Muscle of leg (tissue), 11 donors: Measurements from ENCODE around the gene LIX1. TPM values are rescaled to one million over a fixed set of nuclear protein-coding genes. Genes with fewer than 3 reads are reported as not detected.

Source experiments
- DNase-seq: peaks from one replicate; pipeline ENCODE4 v3.0.0; 2013
- H3K27ac ChIP-seq: one replicate; pipeline ENCODE4 v1.5.1; 2013; ENCODE audit warnings: mild to moderate bottlenecking, low read length, control low read depth
- H3K27me3 ChIP-seq: one replicate; pipeline ENCODE4 v1.6.1; 2013; ENCODE audit warnings: low read length; ENCODE audit not compliant: control insufficient read depth, insufficient read depth
- H3K36me3 ChIP-seq: one replicate; pipeline ENCODE4 v1.6.1; 2013; ENCODE audit warnings: low read length; ENCODE audit not compliant: control insufficient read depth, insufficient read depth
- H3K4me1 ChIP-seq: one replicate; pipeline ENCODE4 v1.6.1; 2013; ENCODE audit warnings: low read length; ENCODE audit not compliant: control insufficient read depth, insufficient read depth
- H3K4me3 ChIP-seq: one replicate; pipeline ENCODE4 v1.5.1; 2013; ENCODE audit warnings: low read length, control low read depth
- H3K9me3 ChIP-seq: replicated peaks from 2 replicates; pipeline ENCODE4 v1.6.1; 2013; ENCODE audit warnings: low read depth, low read length; ENCODE audit not compliant: control insufficient read depth
- WGBS: methylation state at CpG from one replicate; pipeline ENCODE4 v1.1.5; 2013; ENCODE audit warnings: missing lambda C conversion rate; ENCODE audit not compliant: insufficient coverage; 5-methylcytosine and 5-hydroxymethylcytosine counted together
- polyA plus RNA-seq, 8 donors: library from polyadenylated mRNA; unstranded; fragments of 120-200 nt; gene quantifications; one replicate each; pipeline versions ENCODE4 v1.2.1 to v1.2.3, GENCODE V29; 2013; ENCODE audit warnings: inconsistent platforms in 1 of 8, low replicate concordance in 1 of 8; ENCODE audit not compliant: insufficient read length in 8 of 8, insufficient read depth in 1 of 8
- total RNA-seq: library from RNA; stranded (reverse); fragments of 120-200 nt; gene quantifications from one replicate; pipeline ENCODE4 v1.2.4, GENCODE V29; 2013

LIX1 gene
- total and polyA plus RNA-seq, 9 donors, result 5.1 to 9.5 (median 6.7) TPM

- H3K4me3 ChIP-seq, result no peak overlapping the region
- H3K9me3 ChIP-seq, result no peaks in the 10 kb centered on the region
- no peaks in the 10 kb centered on the region for H3K36me3 ChIP-seq
- H3K4me1 ChIP-seq, result peaks cover 2% of the 10 kb centered on the region
- DNase-seq, result no peak
- no peaks in the 10 kb centered on the region for H3K27me3 ChIP-seq
- no peak overlapping the region for H3K27ac ChIP-seq
These were observed 45.6 kb downstream of the LIX1 start for GRCh38 chr5:97096846-97097245.

DNA sequence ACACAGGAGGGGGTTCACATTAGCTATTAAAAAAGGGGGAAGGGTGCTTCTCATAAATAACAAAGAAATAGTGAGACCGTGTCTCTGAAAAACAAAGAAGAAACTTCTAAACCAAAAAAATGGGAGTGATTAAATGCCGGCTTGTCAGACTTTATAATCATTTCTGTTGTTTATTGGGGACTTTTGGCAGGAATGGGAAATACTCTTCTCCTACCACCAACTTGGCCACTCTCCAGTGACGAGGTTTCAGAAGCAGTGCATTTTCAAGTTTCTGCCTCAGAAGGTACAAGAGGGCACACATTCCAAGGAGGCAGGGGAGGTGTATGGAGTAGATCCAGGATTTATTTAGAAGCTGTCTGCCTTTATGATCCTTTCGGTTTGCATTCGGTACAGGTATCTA is 46.2 kb downstream of the LIX1 start:
- Histone ChIP-seq H3K36me3 (no peaks in the 10 kb centered on the region), H3K9me3 (no peaks in the 10 kb centered on the region), H3K27ac (no peak overlapping the region), H3K4me3 (no peak overlapping the region), H3K27me3 (no peaks in the 10 kb centered on the region), H3K4me1 (peaks cover 2% of the 10 kb centered on the region)
- no peak for DNase-seq
- WGBS, result no CpG with 5 or more reads among the region's 5 CpGs

DNA sequence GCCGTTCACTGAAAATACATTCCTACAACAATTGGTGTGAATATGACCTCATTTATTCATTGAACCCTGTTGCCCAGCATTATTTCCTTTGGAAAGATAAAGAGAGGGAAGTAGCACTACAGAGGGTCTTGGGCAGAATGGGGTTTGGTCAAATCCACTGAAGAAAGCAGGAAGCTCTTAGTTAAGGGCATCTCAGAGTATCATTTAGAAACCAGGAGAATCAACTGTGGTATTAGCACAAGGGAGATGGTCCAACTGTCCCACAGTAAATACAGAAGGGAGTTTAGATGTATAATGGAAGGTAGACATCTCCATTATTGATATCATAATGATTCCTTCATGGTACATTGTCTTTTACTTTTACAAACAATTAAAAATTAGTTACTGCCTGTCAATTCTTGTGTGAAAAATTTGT is 47.1 kb downstream of the LIX1 start:
- no peaks in the 10 kb centered on the region for H3K27me3 ChIP-seq
- WGBS, result no CpG with 5 or more reads among the region's 1 CpG

DNA sequence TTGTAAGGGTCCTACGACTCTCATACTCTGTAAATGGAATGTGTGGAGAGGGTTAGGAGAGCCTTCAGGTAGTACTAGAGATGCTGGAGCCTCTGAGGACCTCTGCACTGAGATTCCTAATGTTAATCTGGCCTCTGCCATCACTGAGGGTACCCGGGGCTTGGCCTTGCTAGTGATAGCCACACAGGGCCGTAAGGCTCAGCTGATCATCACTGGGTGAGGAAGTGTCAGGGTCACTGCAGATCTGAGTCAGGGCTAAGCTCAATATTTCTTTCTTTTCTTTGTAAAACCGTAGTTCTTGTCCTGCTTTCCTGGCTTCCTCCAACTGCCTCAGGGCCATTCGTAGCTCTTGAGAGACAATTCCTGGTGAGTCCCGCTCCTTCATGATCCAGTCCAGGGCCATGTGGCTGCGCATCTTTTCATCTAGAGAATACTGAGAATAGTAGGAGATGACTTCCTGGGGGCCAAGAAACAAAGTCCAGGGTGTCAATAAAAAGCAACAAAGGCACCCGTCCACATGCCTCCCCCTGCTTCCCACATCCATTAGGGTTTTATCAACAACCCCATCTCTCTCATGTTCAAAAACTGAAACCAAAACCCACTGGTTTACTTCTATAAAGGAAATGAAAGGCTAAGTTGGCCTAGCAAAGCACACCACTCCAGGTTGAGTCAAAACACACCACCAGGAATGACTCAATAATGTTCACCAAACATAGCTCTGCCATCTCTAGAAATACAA is 47.7 kb downstream of the LIX1 start:
- Histone ChIP-seq H3K4me3 (no peak overlapping the region), H3K4me1 (peaks cover 2% of the 10 kb centered on the region), H3K27ac (no peak overlapping the region), H3K9me3 (no peaks in the 10 kb centered on the region), H3K27me3 (no peaks in the 10 kb centered on the region), H3K36me3 (no peaks in the 10 kb centered on the region)
- no peak for DNase-seq
- 87% methylated on average over 4 of the region's 8 CpGs for WGBS

More for the DNA sequence above, 47.1 kb downstream of the LIX1 start:
- DNase-seq, result no peak
- no peaks in the 10 kb centered on the region for H3K36me3 ChIP-seq
- H3K4me3 ChIP-seq, result no peak overlapping the region
- no peaks in the 10 kb centered on the region for H3K9me3 ChIP-seq
- H3K27ac ChIP-seq, result no peak overlapping the region
- peaks cover 2% of the 10 kb centered on the region for H3K4me1 ChIP-seq

- Histone ChIP-seq H3K9me3 (no peaks in the 10 kb centered on the region), H3K27me3 (no peaks in the 10 kb centered on the region), H3K4me3 (no peak overlapping the region), H3K36me3 (no peaks in the 10 kb centered on the region), H3K4me1 (peaks cover 2% of the 10 kb centered on the region), H3K27ac (no peak overlapping the region)
- DNase-seq, result no peak
These were observed 49.2 kb downstream of the LIX1 start for GRCh38 chr5:97093193-97093592.

GRCh38 chr5:97090944-97091343 is 51.5 kb downstream of the LIX1 start:
- WGBS, result 69% methylated on average over 2 of the region's 3 CpGs
- Histone ChIP-seq H3K9me3 (no peaks in the 10 kb centered on the region), H3K27me3 (no peaks in the 10 kb centered on the region), H3K27ac (no peak overlapping the region), H3K36me3 (no peaks in the 10 kb centered on the region), H3K4me3 (no peak overlapping the region), H3K4me1 (no peaks in the 10 kb centered on the region)
- no peak for DNase-seq

DNA sequence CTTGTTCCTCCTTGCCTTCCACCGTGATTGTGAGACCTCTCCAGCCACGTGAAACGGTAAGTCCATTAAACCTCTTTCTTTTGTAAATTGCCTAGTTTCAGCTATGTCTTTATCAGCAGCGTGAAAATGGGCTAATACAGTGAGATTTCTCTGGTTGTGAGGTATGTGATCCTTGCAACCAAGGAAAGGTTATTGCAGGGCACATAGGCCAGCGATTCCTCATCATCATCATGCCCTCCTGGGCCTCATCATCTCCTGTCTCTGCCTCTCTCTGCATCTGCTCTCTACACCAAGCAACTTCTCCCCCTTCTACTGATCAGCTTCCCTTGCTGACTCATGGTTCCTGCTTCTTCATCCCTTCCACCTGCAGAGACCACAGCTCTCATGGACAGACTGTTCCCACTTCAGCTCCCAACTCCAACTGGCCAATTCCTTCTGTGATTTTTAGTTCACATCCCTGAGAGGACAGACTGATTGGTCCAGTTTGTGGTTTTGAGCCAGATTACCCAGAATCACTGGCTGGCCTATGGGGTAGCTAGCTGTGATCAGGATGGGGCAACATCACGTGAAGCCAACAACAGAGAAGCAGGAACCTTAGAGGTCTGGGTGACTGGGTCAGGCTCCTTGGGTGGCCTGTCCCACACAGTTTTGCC is 53.1 kb downstream of the LIX1 start:
- H3K4me3 ChIP-seq, result no peak overlapping the region
- H3K9me3 ChIP-seq, result peaks cover 2% of the 10 kb centered on the region
- DNase-seq, result no peak
- no peak overlapping the region for H3K27ac ChIP-seq
- 90% methylated on average over 2 of the region's 6 CpGs for WGBS
- no peaks in the 10 kb centered on the region for H3K4me1 ChIP-seq
- no peaks in the 10 kb centered on the region for H3K27me3 ChIP-seq
- no peaks in the 10 kb centered on the region for H3K36me3 ChIP-seq

GRCh38 chr5:97088774-97089148 is 53.6 kb downstream of the LIX1 start:
- no peaks in the 10 kb centered on the region for H3K4me1 ChIP-seq
- H3K27me3 ChIP-seq, result no peaks in the 10 kb centered on the region
- no peak overlapping the region for H3K27ac ChIP-seq
- no peak for DNase-seq
- no peaks in the 10 kb centered on the region for H3K36me3 ChIP-seq
- H3K9me3 ChIP-seq, result peaks cover 2% of the 10 kb centered on the region
- WGBS, result no CpG with 5 or more reads among the region's 2 CpGs
- H3K4me3 ChIP-seq, result no peak overlapping the region

GRCh38 chr5:97087138-97087537 is 55.3 kb downstream of the LIX1 start:
- DNase-seq, result peak; percentile 50
- Histone ChIP-seq H3K36me3 (no peaks in the 10 kb centered on the region), H3K4me3 (no peak overlapping the region), H3K27me3 (no peaks in the 10 kb centered on the region), H3K27ac (no peak overlapping the region), H3K4me1 (no peaks in the 10 kb centered on the region), H3K9me3 (peaks cover 2% of the 10 kb centered on the region)
- no CpG with 5 or more reads among the region's 4 CpGs for WGBS

DNA sequence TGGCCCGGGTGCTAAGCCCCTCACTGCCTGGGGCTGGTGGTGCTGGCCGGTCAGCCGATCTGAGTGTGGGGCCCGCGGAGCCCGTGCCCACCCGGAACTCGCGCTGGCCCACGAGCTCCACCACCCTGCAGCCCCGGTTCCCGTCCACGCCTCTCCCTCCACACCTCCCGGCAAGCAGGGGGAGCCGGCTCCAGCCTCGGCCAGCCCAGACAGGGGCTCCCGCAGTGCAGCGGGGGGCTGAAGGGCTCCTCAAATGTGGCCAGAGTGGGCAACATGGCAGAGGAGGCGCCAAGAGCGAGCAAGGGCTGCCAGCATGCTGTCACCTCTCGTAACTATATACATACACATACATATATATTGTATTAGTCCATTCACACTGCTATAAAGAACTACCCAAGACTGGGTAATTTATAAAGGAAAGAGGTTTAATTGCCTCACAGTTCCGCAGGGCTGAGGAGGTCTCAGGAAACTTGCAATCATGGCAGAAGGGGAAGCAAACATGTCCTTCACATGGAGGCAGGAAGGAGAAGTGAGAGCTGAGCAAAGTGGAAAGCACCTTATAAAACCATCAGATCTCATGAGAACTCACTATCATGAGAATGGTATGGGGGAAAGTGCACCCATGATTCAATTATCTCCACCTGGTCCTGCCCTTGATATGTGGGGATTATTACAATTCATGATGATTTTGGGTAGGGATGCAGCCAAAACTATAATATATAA is 56.8 kb downstream of the LIX1 start:
- DNase-seq, result no peak
- 99% methylated on average over 16 of the region's 22 CpGs for WGBS
- H3K36me3 ChIP-seq, result no peaks in the 10 kb centered on the region
- no peak overlapping the region for H3K4me3 ChIP-seq
- H3K9me3 ChIP-seq, result peaks cover 2% of the 10 kb centered on the region
- no peaks in the 10 kb centered on the region for H3K27me3 ChIP-seq
- no peak overlapping the region for H3K27ac ChIP-seq
- no peaks in the 10 kb centered on the region for H3K4me1 ChIP-seq
